ENCODE results near the gene CD276. TPM values are rescaled to one million over a fixed set of nuclear protein-coding genes. Genes with fewer than 3 reads are reported as not detected.
"Not testable (repeated sequence)": the region's sequence is repeated elsewhere in the genome, so short reads cannot be mapped to it uniquely, and the experiment has no call there.

Gene CD276
- total RNA-seq, 1 donor from 2014 or later = 36.5 TPM

DNA sequence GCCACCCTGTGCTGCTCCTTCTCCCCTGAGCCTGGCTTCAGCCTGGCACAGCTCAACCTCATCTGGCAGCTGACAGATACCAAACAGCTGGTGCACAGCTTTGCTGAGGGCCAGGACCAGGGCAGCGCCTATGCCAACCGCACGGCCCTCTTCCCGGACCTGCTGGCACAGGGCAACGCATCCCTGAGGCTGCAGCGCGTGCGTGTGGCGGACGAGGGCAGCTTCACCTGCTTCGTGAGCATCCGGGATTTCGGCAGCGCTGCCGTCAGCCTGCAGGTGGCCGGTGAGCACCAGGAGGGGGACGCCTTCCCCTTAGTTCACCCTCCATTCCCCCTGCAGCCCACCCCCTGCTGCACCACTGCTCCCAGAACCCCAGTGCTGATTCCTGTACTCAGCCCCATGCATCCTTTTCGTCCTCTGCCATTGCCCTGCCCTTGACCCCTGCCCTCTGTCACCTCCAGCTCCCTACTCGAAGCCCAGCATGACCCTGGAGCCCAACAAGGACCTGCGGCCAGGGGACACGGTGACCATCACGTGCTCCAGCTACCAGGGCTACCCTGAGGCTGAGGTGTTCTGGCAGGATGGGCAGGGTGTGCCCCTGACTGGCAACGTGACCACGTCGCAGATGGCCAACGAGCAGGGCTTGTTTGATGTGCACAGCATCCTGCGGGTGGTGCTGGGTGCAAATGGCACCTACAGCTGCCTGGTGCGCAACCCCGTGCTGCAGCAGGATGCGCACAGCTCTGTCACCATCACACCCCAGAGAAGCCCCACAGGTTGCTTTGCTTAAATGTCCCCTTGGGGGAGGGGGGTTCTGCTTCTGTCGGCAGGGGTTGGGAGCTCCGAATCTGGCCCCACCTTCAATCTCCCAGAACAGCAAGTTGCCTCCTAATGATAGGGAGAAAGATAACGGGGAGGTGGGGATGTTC, 18.4 kb downstream of the CD276 start:
- ATAC-seq (ENCODE audit: poor library complexity); DNase-seq: not testable (repeated sequence)
- intact Hi-C loops (cut with DNase I) = loop anchor here (5.0 to 10.0 kb wide), 2 partner anchors 140 to 398 kb away; no protein-coding TSS in a partner anchor

DNA sequence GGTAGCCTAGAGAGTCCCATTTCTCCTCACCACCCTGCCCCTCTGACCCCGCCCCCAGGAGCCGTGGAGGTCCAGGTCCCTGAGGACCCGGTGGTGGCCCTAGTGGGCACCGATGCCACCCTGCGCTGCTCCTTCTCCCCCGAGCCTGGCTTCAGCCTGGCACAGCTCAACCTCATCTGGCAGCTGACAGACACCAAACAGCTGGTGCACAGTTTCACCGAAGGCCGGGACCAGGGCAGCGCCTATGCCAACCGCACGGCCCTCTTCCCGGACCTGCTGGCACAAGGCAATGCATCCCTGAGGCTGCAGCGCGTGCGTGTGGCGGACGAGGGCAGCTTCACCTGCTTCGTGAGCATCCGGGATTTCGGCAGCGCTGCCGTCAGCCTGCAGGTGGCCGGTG, 19.4 kb downstream of the CD276 start:
- intact Hi-C loops (cut with DNase I) = loop anchor here (5.0 to 10.0 kb wide), 2 partner anchors 141 to 399 kb away; no protein-coding TSS in a partner anchor
- not testable (repeated sequence) for DNase-seq; ATAC-seq (ENCODE audit: poor library complexity)

DNA sequence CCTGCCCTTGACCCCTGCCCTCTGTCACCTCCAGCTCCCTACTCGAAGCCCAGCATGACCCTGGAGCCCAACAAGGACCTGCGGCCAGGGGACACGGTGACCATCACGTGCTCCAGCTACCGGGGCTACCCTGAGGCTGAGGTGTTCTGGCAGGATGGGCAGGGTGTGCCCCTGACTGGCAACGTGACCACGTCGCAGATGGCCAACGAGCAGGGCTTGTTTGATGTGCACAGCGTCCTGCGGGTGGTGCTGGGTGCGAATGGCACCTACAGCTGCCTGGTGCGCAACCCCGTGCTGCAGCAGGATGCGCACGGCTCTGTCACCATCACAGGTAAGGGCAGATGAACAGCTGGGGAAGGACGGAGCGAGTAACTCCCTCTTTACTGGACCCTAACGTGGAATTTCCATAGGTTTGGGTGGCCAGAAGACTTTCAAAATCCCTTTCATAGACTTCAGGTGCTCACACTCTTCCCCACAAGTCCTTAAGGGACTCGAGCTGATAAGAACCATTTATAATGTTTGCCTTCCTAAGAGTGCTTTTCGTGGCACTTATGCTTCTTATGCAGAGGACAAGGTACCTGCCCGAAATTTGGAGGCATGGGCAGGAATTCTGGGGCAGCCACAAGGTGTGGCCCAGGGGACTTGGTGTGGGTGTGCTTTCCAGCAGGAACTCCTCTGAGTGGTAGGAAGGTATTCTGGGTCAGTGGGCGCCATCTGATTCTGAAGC, 20.1 kb downstream of the CD276 start:
- intact Hi-C loops (cut with DNase I) = loop anchor here (5.0 to 10.0 kb wide), 2 partner anchors 142 to 400 kb away; no protein-coding TSS in a partner anchor
- ATAC-seq (ENCODE audit: poor library complexity); DNase-seq: not testable (repeated sequence)

DNA sequence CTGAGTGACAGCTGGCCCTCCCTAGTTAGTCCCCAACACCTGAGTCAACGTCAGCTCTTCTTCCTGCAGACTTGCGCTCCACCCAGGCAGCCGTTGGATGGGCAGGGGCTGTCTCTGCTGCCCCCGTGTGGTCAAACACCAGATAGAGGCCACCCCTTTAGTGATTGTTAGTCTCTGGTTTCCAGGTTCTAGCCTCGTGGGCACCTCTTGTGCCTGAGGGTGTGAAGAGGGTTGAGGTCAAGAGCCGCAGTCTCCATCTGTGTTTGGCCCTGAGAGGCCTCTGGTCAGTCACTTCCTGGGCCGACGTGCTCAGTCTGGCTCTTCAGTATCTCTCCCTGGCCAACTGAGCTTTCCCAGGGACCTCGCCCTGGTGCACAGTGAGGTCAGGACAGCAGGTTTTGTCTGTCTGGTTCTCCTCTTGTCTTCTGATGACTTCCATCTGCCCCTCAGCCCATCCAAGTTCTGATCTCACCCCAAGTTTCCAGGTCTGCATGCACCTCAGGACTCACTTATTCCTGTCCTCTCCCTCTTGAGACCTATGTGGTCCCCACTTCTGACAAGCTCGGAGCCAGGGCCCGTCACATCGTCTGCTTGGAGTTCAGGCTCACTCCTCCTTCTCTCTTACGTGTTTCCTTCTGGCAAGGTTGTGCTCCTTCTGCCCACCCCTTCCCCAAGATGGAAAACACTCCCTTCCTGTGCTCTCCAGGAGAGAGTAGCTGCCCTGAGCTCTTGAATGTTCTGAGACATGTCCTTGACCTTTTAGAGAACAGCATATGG, 20.9 kb downstream of the CD276 start:
- intact Hi-C loops (cut with DNase I) = loop anchor here (5.0 to 10.0 kb wide), 2 partner anchors 143 to 400 kb away; no protein-coding TSS in a partner anchor
- DNase-seq = peak; percentile 69
- peak; percentile 72 for ATAC-seq (ENCODE audit: poor library complexity)

DNA sequence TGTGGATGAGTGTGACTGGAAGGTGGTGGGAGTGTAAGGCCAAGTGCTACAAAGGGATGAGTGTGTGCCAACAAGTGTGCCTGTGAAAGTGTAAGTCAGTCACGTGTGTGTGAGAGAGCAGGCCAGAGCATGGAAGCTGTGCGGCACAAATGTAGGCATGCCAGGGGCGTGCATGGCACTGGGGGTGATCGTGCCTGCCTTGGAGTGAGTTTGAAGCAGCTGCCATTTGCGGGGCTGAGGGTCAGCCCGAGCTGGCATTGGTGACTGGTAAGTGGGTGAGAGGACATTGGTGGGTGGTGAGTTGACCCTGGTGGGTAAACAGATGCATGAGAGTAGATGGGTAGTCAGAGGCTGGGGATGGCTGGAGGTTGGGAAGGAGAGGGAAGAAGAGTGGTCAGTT, 24.5 kb downstream of the CD276 start:
- DNase-seq (no peak), ATAC-seq (ENCODE audit: poor library complexity) (no peak)
- intact Hi-C loops (cut with DNase I) = loop anchor here (10.0 kb wide), 1 partner anchor 404 kb away; no protein-coding TSS in a partner anchor

DNA sequence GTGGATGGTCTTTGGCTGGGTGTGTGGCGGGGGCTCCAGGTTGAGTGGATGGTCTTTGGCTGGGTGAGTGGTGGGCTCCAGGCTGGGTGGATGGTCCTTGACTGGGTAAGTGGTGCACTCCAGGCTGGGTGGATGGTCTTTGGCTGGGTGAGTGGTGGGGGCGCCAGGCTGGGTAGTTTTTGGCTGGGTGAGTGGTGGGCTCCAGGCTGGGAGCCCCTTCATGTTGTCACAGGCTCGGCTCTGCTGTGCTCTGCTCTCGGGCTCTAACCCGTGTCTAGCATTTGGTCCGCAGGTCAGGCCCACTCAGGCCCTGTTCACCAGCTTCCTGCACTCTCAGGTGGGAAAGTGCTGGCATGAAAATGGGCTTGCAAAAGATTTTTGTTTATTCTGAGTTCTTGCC, 25.1 kb downstream of the CD276 start:
- no peak for ATAC-seq (ENCODE audit: poor library complexity)
- DNase-seq = no peak
- intact Hi-C loops (cut with DNase I) = loop anchor here (10.0 kb wide), 1 partner anchor 404 kb away; no protein-coding TSS in a partner anchor

DNA sequence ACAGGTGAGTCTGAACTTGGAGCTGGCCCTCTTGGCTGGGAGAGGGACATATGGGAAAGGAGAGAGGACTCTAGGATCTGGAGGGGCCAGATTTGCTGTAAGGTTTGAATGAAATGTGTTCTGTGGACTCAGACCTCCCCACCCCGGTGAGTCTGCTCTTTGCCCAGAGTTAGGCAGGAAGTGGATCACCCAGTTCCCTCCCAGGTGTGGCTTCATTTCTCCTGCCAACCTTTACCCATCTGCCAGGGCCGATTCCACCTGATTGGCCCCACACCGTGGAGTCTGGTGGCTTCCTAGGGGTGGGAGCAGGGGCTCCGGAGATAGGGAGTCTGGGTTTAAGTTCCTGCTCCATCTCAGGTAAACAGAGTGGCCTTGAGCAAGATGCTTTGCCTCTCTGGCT, 25.5 kb downstream of the CD276 start:
- no peak for ATAC-seq (ENCODE audit: poor library complexity)
- DNase-seq = no peak
- intact Hi-C loops (cut with DNase I) = loop anchor here (5.0 to 10.0 kb wide), 3 partner anchors 65 to 405 kb away; no protein-coding TSS in a partner anchor

DNA sequence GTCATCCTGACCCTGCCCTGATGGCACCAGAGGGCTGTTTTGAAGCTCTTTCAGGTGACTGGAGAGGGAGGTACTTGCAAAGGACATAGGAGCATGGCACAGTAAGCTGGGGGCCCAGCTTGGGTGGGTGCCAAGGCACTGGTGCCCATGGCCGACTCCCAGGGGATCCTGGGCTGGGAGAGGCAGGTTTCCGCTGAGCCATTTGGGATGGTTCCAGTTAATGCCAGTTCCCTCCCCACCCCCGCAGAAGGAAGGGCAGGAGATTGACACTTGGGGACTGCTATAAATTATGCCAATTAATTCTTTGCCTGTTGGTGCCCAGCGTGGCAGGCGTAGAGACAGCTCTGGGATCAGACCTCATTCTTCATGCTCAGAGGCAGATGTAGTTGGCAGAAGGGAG, 26.1 kb downstream of the CD276 start:
- DNase-seq (no peak), ATAC-seq (ENCODE audit: poor library complexity) (no peak)
- intact Hi-C loops (cut with DNase I) = loop anchor here (5.0 to 10.0 kb wide), 2 partner anchors 64 to 197 kb away; no protein-coding TSS in a partner anchor

DNA sequence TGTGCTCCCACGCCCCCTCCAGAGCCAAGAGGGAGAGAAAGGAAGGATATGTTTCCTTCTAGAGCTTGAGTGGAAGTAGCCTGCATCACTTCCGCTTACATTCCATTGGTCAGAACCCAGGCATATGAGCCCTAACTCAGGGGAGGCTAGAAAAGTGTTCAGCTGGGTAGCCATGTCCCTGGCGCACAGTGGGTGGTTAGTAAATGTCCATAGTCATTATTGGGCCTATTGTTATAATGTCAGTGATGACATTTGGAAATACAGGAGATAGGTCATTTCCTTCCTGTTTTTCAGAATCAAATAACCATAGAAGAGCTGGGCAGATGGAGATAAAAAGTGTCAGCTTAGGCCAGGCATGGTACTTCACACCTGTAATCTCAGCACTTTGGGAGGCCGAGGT, 27.3 kb downstream of the CD276 start:
- DNase-seq (no peak), ATAC-seq (ENCODE audit: poor library complexity) (no peak)
- intact Hi-C loops (cut with DNase I) = loop anchor here (5.0 to 10.0 kb wide), 2 partner anchors 63 to 196 kb away; no protein-coding TSS in a partner anchor

DNA sequence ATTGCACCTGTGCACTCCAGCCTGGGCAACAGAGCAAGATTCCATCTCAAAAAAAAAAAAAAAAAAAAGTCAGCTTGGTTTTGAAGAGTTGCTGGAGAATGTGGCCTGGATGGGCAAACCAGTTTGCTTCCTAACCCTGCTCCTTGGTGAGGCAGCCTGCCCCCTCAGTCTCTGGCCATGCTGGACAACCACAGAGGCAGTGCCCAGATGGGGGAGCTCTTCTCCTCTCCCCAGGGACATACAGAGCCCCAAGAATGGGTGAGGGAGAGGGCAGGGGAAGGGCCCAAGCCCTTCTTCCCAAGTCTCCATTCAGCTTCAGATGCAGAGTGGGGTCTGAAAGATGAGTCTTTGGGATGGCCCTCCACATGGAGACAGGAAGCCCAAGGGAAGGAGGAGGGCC, 27.9 kb downstream of the CD276 start:
- no peak for ATAC-seq (ENCODE audit: poor library complexity)
- DNase-seq = no peak
- intact Hi-C loops (cut with DNase I) = loop anchor here (5.0 to 10.0 kb wide), 2 partner anchors 63 to 195 kb away; no protein-coding TSS in a partner anchor

DNA sequence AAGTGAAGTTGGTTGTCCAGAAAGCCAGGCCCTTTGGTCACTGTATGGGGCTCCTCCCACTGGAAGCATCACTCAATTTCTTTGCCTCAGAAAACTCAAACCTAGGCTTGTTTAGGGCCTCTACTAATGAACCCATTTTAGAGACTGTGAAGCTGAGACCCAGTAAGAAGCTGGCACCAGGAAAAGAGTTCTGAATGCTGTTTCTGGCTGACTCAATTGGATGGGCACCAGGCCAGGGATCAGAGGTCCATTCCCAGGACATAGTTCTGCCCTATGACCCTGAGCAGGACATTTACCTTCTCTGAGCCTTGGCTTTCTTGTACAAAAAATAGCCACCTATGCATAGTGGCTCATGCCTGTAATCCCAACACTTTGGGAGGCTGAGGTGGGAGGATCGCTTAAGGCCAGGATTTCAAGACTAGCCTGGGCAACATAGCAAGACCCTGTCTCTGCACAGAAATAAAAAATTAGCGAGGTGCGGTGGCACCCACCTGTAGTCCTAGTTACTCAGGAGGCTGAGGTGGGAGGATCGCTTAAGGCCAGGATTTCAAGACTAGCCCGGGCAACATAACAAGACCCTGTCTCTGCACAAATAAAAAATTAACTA, 30.6 kb downstream of the CD276 start:
- DNase-seq (no peak), ATAC-seq (ENCODE audit: poor library complexity) (no peak)
- intact Hi-C loops (cut with DNase I) = loop anchor here (5.0 to 10.0 kb wide), 2 partner anchors 60 to 193 kb away; no protein-coding TSS in a partner anchor

DNA sequence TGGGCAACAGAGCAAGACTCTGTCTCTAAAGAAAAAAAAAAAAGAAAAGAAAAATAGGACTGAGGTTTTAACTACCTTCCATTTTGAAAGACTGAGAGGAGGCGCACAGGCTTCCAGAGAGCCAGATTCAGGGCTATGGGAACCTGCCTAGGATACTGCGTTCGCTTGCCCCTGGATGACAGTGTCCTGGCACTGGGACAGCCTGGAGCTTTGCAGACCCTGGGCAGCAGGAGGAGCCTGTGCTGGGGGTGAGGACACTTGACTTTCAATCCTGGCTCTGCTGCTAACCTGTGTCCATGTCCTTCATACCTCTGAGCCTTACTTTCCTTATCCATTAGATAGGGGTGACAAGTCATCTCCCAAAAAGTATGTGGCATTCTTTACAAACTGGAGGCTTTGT, 31.2 kb downstream of the CD276 start:
- peak; percentile 67 for DNase-seq
- intact Hi-C loops (cut with DNase I) = loop anchor here (10.0 kb wide), 1 partner anchor 59 kb away; no protein-coding TSS in a partner anchor
- ATAC-seq (ENCODE audit: poor library complexity) = peak; percentile 75

DNA sequence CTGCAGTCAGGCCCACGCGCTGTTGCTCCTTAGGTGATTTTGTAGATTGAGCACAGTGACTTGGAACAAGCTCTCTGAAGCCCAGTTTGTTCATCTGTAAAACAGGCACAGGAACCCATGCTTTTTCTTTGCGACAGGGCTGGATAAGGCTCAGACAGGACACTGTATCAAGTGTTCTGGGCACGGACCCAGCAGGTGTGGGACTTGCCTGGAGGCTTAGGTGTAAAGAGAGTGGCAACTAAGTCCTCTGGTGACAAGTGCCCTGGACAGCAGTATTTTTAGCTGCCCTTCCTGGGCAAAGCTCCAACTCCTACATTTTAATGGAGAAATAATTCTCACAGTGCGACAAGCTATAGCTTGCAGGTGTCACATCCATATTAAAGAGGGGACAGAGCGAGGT, 32.2 kb downstream of the CD276 start:
- ATAC-seq (ENCODE audit: poor library complexity) (peak; percentile 87), DNase-seq (peak; percentile 91)
- intact Hi-C loops (cut with DNase I) = loop anchor here (10.0 kb wide), 1 partner anchor 58 kb away; no protein-coding TSS in a partner anchor

DNA sequence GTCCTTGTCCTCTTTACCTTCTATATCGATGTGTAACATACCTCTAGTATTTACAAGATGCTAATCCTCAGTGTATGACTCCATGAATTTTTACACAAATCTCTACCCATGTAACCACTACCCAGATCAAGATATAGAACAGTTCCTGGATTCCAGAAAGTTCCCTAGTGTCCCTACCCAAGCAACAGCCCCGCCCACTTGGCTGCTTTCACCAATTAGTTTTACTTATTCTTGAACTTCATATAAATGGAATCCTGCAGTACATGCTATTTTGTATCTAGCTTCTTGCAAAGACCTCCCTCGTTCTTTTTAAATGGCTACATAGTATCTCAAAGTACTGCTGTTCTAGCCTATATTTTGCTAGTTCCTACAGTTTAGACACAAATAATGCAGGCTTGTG, 33.0 kb downstream of the CD276 start:
- intact Hi-C loops (cut with DNase I) = loop anchor here (10.0 kb wide), 1 partner anchor 58 kb away; no protein-coding TSS in a partner anchor
- ATAC-seq (ENCODE audit: poor library complexity) = no peak
- no peak for DNase-seq

DNA sequence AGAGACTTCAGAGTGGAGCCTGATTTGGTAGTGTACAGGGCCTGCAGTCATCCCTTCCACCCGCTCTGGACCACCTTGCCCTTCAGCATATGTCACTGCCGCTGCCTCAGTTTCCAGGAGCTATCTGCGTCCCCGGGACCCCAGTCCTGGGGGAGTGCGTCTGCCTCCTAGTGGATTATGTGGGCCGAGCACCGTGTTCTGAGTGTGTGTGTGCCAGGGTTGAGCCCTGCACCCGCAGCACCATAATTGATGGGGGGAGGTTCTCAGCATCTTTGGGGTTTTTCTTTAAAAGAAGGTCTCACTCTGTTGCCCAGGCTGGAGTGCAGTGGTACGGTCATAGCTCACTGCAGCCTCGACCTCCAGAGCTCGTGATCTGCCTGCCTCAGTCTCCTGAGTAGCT, 33.6 kb downstream of the CD276 start:
- ATAC-seq (ENCODE audit: poor library complexity) = no peak
- intact Hi-C loops (cut with DNase I) = loop anchor here (10.0 kb wide), 1 partner anchor 57 kb away; no protein-coding TSS in a partner anchor

DNA sequence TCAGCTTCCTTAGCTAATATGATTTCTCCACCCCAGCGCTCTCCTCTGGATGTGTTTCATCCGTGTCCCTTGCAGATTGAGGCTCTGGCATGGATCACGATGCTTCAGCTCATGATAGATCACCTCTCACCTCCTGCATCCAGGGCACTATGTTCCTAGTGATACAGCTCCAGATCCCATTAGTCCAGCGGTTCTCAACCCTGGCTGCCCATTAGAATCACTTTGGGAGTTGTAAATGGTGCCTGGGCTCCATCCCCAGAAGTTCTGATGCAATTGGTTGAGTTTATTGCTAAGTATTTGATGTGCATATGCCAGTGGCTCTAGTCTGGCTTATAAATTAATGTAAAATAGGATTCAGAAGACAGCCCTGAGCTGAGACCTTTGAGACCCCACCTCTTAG, 34.5 kb downstream of the CD276 start:
- intact Hi-C loops (cut with DNase I) = loop anchor here (10.0 kb wide), 1 partner anchor 56 kb away; no protein-coding TSS in a partner anchor
- ATAC-seq (ENCODE audit: poor library complexity) = peak; percentile 10
- DNase-seq = no peak

More for the DNA sequence above, 33.6 kb downstream of the CD276 start:
- DNase-seq = no peak

DNA sequence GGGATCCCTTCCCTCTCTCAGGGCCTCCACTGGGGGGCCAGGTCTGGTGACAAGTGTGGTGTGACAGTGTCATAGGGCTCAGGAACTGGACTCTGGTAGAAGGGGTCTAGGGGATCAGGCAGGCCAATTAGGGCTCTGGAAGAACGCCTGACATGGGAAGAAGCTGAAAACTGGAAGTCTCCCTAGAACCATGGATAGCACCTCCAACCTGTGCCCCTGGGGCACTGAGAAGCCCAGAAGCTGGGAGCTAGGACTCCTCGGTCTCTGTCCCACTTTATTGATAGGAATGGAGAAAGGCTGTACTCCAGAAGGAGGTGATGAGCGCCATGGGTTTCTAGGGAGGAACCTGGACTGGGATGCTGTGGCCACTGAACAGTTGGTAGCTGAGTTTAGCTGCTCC, 38.2 kb downstream of the CD276 start:
- ATAC-seq (ENCODE audit: poor library complexity) (no peak), DNase-seq (no peak)
- intact Hi-C loops (cut with DNase I) = no loop called here

Data from Right ventricle myocardium superior (tissue), 1 donor.